NCI-H446 treated with DMSO at 0.1 percent for 48 hours (cell line): ENCODE data around the gene EIF4E2.
"Not testable (repeated sequence)": the region's sequence is repeated elsewhere in the genome, so short reads cannot be mapped to it uniquely, and the experiment has no call there.

Experiments used
- DNase-seq: peaks from one replicate; lab custom pipeline; 2025; lab: John Stamatoyannopoulos, UW

Gene EIF4E2

DNA sequence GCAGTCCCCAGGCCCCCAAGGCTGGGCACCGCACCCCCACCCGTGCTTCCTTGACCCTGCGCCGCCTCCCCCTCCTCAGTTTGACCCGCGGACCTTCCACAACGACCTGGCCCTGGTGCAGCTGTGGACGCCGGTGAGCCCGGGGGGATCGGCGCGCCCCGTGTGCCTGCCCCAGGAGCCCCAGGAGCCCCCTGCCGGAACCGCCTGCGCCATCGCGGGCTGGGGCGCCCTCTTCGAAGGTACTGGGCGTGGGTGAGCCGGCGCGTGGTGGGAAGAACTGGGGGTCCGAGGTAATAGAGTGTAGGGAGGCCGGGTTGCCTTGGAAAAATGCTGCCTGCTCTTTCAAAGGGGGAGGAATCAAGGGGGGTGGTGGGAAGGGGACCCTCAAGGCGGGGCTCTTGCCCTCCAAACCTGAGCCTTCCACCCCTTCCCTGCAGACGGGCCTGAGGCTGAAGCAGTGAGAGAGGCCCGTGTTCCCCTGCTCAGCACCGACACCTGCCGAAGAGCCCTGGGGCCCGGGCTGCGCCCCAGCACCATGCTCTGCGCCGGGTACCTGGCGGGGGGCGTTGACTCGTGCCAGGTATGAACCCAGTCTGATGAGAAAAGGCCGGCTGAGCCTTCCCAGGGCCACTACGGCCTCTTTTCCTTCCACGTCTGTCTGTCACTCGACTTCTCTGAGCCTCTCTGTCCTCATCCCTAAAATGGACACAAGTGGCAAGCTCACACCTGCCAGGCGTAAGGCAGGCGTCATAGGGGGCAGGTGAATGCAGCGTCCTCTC is 27.7 kb upstream of the EIF4E2 start:
- DNase-seq: no peak

DNA sequence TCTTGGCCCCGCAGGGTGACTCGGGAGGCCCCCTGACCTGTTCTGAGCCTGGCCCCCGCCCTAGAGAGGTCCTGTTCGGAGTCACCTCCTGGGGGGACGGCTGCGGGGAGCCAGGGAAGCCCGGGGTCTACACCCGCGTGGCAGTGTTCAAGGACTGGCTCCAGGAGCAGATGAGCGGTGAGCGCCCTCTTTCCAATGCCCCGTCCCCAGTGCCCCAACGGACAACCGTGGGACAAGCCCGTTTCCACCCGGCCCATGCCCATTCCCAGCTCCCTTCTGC is 27.1 kb upstream of the EIF4E2 start:
- DNase-seq: no peak

DNA sequence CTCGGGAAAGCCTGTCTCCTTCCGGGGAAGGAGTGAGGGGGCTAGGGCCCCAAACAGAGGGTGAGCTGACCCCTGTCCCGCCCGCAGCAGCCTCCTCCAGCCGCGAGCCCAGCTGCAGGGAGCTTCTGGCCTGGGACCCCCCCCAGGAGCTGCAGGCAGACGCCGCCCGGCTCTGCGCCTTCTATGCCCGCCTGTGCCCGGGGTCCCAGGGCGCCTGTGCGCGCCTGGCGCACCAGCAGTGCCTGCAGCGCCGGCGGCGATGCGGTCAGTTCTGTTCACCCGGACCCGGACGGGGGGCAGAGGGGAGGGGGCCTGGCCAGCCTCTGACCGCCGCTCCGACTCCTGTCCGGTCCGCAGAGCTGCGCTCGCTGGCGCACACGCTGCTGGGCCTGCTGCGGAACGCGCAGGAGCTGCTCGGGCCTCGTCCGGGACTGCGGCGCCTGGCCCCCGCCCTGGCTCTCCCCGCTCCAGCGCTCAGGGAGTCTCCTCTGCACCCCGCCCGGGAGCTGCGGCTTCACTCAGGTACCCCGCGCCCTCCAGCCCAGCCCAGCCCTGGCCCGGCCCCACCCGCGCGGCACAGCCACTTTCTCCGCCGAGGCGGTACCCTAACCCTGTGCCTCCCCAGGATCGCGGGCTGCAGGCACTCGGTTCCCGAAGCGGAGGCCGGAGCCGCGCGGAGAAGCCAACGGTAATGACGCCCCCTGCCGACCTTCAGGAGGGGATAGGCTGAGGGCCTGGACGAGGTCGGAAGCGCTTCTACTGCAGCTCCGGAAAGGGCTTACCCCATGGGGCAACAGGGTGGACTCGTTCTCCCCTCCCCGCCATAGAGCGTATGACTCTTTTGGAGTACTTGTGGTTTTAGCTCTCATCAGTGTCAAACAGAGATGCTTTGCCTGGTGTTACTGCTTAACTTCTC is 26.5 kb upstream of the EIF4E2 start:
- DNase-seq: no peak

DNA sequence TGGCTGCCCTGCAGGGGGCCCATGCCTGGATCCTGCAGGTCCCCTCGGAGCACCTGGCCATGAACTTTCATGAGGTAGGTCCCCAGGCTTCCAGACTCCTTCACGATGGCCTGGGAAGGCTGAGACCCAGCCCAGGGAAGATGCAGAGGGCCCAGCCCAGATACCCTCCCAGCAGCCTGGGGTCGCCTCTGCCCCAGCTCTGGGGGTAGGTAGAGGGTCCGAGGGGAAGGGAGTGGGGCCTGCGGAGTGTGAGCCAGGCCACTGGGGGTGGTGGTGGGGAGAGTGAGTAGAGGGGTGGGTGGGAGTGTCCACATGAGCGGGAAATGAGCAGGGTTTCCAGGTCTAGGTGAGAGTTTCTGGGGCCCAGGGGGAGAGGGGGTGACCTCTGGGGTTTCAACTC is 25.7 kb upstream of the EIF4E2 start:
- no peak for DNase-seq

DNA sequence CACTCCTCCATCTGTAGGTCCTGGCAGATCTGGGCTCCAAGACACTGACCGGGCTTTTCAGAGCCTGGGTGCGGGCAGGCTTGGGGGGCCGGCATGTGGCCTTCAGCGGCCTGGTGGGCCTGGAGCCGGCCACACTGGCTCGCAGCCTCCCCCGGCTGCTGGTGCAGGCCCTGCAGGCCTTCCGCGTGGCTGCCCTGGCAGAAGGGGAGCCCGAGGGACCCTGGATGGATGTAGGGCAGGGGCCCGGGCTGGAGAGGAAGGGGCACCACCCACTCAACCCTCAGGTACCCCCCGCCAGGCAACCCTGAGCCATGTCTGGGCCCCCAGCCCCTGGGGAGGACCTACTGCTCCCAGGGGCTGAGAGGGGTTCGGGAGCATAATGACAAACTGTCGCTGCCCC is 25.3 kb upstream of the EIF4E2 start:
- DNase-seq: no peak

DNA sequence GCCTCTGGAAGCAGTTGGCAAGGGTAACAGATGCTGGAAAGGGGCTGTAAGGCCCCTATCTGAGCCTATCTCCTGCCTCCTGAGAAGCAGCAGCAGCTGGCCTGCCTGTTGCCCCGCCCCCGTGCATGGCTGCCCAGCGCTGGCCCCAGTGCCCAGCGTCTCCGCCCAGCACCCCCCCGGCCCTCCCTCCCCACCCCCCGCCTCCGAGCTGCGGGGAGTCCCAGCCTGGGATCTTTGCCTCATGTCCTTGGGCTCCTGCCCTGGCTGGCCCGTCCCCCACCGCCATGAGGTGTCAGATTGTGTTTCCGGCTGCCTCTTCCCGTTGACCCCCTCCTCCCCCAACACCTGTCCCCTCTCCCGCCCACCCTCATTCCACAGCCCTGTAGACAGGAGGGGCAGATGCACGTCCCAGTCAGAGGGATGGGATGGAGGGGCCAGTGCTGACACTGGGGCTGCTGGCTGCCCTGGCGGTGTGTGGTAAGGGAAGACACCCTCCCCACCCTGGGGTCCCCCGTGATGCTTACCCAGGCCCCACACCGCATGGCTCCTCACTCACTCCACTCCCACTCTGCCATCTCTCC is 24.6 kb upstream of the EIF4E2 start, which contains the start of gene CHRND:
TSS of gene CHRND (plus strand) at position 370 of the 581 bp plus-strand sequence. CDS start at position 426, 56 bp downstream.
- DNase-seq: no peak

DNA sequence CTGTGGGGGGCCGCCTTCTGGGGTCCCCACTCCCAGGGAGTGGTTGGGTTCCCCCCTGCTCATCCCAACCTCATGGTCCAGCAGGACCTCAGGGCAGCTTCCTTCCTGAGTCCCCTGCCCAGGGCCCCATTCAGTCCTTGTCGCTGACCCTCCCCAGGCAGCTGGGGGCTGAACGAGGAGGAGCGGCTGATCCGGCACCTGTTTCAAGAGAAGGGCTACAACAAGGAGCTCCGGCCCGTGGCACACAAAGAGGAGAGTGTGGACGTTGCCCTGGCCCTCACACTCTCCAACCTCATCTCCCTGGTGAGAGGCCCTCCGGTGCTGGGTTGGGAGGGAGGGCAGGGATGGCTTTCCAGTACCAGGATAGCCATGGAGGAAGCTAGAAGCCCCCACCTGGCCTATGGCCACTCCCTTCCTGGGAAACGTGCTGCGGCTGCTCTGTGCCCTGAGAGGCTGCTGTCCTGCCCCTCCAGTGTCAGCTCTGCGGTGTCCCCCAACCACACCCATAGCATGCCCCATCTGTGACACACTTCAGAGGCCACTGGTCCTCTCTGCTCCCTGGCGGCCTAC is 24.0 kb upstream of the EIF4E2 start:
- no peak for DNase-seq

DNA sequence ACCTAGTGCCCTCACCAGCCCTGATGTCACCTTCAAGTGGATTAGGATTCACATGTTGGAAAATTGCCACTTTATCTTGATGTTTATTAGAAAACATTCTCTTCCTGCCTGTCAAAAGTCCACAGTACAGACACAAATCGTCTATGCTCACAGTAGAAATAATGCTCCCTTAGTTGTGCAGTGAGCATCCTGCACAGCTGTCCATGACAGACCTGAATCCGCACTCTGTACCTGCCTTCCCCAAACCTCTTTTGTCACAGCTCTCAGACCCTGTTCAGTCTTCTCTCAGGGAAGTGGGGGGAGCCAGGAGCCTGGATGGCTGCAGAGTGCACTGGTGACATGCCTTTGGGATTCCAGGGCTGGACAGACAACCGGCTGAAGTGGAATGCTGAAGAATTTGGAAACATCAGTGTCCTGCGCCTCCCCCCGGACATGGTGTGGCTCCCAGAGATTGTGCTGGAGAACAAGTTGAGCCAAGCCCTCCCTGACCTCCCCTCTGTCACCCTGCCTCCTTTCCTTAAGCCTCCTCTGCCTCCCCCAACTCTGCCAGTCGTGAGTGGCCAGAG is 22.5 kb upstream of the EIF4E2 start:
- DNase-seq: no peak

- DNase-seq: no peak
These were observed 21.6 kb upstream of the EIF4E2 start for GRCh38 chr2:232528746-232529460.

DNA sequence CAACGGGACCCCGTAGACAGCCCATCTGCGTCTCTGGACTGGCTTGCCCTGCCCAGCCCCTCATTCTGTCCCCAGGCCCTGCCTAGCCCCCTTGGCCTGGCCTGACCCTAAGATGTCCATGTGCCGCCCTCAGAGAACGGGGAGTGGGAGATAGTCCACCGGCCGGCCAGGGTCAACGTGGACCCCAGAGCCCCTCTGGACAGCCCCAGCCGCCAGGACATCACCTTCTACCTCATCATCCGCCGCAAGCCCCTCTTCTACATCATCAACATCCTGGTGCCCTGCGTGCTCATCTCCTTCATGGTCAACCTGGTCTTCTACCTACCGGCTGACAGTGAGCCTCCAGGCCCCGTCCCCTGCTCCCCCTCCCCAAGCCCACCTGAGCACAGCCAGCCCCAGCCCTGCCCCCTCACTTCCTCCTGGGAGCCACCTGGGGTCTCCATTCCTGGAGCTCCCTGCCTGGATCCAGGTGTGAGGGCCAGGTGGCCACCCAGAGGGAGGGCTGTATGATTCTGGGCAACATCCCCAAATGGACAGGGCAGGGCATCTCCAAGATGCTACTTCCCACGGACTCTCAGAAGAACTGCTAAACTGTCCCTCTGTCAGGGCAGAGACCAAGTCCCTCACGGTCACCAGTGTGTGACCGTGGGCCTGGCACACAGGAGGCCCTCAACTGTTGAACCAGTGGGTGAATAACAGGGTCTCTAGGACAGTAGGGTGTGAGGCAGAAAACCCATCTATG is 20.5 kb upstream of the EIF4E2 start:
- no peak for DNase-seq

DNA sequence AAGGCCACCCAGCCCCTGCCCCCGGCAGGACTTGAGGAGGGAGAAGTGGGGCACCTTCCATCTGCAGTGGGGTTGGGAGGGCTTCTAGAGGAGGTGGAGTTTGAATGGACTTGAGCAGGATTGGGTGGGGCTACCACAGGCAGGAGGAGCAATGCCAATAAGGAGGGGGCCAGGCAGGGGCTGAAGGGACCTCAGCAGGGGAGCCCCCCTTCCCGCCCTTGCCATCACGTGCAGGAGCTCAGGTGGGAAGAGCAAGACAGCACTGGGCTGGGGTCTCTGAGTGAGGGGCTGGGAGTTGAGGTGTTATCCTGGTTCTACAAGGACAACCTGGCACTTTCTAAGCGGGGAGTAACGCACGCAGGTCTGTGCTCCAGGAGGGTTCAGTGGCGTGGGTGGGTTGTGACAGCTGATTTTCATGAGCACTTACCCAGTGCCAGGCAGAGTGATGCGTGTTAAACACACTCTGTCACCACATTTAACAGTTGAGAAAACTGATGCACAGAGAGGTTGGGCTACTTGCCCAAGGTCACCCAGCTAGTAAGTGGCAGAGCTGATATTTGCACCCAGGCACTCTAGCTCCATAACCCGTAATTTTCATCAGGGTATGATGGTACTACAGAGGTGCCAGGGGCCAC is 19.7 kb upstream of the EIF4E2 start:
- DNase-seq: no peak

- no peak for DNase-seq
These were observed 18.1 kb upstream of the EIF4E2 start for GRCh38 chr2:232532419-232532818.

DNA sequence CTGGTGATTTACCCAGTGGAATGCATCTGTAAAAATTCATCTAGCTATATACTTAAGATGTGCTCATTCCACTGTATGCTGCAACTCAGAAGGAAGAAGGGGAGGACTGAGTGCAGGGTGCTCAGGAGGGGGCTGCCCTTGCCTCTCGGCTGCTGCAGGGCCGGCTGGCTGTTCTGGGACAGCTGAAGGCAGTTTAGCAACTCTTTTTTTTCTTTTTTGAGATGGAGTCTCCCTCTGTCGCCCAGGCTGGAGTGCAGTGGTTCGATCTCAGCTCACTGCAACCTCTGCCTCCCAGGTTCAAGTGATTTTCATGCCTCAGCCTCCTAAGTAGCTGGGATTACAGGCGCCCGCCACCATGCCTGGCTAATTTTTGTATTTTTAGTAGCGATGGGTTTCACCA is 17.7 kb upstream of the EIF4E2 start:
- not testable (repeated sequence) for DNase-seq

DNA sequence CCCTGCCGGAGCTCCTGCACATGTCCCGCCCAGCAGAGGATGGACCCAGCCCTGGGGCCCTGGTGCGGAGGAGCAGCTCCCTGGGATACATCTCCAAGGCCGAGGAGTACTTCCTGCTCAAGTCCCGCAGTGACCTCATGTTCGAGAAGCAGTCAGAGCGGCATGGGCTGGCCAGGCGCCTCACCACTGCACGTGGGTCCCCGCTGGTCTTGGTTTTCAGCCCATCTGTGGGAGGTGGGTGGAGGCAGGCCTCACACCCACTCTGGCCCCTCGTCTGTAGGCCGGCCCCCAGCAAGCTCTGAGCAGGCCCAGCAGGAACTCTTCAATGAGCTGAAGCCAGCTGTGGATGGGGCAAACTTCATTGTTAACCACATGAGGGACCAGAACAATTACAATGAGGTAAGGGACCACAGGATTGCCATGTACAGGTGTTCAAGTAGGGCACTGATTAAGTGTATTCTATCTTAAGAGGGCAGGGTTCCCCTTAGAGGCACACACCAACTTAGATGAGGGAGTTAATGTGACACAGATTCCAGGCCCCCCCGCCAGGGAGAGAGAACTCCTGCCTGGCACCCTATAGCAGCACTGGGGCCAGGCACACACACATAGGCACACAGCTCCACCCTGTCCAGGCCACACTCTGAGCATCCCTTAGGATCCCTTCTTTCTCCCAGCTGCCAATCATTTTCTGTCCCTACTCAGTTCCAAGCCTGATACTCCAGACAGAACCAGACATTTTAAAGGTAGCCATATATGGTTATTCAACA is 16.4 kb upstream of the EIF4E2 start:
- DNase-seq: no peak

GRCh38 chr2:232534940-232535651 is 15.4 kb upstream of the EIF4E2 start:
- no peak for DNase-seq

DNA sequence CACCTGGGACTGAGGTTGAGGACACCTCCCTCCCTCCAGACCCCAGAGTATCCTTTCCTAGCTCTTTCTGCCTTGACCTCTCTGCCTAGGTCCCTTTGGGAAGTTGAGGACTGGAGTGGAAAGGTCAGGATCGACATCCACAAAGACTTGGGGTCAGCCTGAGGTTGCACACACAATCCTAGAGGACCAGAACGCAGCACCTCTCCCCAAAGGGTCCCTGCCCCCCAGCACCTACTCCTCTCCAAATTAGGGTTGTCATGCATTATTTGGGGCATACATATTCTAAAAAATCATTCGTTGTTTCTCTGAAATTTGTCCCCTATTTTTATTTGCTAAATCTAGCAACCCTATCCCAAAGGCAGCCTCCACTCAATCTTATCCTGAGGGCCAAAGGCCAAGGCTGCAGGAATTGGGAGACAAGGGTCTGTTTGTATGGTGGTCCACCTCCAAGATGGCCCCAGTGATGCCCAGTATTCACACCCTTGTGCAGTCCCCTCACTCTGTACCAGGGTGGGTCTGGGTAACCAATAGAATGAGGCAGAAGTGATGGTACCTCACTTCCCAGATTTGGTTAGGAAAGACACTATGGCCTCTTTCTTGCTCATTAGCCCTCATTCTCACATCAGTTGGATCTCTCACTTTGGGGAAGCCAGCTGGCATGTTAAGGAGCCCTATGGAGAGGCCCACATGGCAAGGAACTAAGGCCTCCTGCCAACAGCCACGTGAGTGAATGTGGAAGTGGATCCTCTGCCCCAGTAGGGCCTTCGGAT is 14.5 kb upstream of the EIF4E2 start:
- DNase-seq: no peak

- DNase-seq: no peak
These were observed 13.4 kb upstream of the EIF4E2 start for GRCh38 chr2:232537079-232537478.

DNA sequence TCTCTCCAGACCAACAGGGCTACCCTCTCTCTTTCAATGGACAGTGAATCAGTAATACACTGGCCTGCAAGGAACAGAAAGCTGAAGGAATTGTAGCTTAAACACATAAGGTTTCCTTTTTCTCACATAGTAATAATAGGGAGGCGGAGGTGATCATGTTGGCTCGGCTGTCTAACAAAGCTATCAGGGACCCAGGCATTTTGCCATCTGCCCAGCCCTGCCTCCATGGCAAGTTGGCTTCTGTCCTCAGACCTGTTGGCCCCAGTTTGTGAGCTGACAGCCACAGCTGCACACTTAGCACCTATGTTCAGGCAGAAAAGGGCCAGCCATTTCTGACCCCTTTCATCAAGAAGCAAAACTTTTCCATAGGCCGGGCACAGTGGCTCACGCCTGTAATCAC is 13.0 kb upstream of the EIF4E2 start:
- no peak for DNase-seq
